ENCODE data around the gene INSC. TPM values are rescaled to one million over a fixed set of nuclear protein-coding genes. Genes with fewer than 3 reads are reported as not detected.

Gene INSC
- total RNA-seq, 2 experiments from 2014 or later = 0.74 to 1.4 TPM

- ChIA-PET POLR2A (no interaction called here), CTCF (interaction anchor here (1.8 to 2.1 kb wide), 2 partner anchors 13 to 15 kb away, joined by 4 to 6 read pairs; no protein-coding TSS in a partner anchor)
- DNase-seq (no peak), ATAC-seq (no peak)
- no peak for TF ChIP-seq CTCF (IDR thresholded peaks at IDR 0.05)
- H3K4me3 Mint-ChIP-seq = no peak overlapping the region
- intact Hi-C loops (cut with micrococcal nuclease) = no loop called here
- peaks cover 44% of the 10 kb centered on the region for H3K27me3 Mint-ChIP-seq
- H3K27ac Mint-ChIP-seq = no peak overlapping the region
- peaks cover 23% of the 10 kb centered on the region for H3K4me1 Mint-ChIP-seq (ENCODE audit: low read depth)
- no peaks in the 10 kb centered on the region for H3K9me3 Mint-ChIP-seq
- no peaks in the 10 kb centered on the region for H3K36me3 Mint-ChIP-seq (ENCODE audit: low read depth)
These were observed 963 bp downstream of the INSC start for GRCh38 chr11:15115686-15116085.

GRCh38 chr11:15117751-15118150, 3.0 kb downstream of the INSC start:
- CTCF ChIA-PET = interaction anchor here (1.0 to 2.1 kb wide), 6 partner anchors 12 to 148 kb away, joined by 3 to 7 read pairs (median 4); no protein-coding TSS in a partner anchor
- Mint-ChIP-seq H3K4me3 (no peak overlapping the region), H3K36me3 (ENCODE audit: low read depth) (no peaks in the 10 kb centered on the region), H3K27me3 (peaks cover 48% of the 10 kb centered on the region), H3K27ac (no peak overlapping the region), H3K9me3 (no peaks in the 10 kb centered on the region), H3K4me1 (ENCODE audit: low read depth) (peaks cover 23% of the 10 kb centered on the region)
- POLR2A ChIA-PET = no interaction called here
- DNase-seq (no peak), ATAC-seq (no peak)
- intact Hi-C loops (cut with micrococcal nuclease) = no loop called here
- TF ChIP-seq CTCF (IDR thresholded peaks at IDR 0.05) = no peak

- ATAC-seq (peak; percentile 91), DNase-seq (peak; percentile 60)
- CTCF ChIA-PET = interaction anchor here (1.0 to 2.0 kb wide), 4 partner anchors 18 to 149 kb away, joined by 3 to 7 read pairs (median 4); no protein-coding TSS in a partner anchor
- no peak for TF ChIP-seq CTCF (IDR thresholded peaks at IDR 0.05)
- no peaks in the 10 kb centered on the region for H3K9me3 Mint-ChIP-seq
- POLR2A ChIA-PET = no interaction called here
- H3K36me3 Mint-ChIP-seq (ENCODE audit: low read depth) = no peaks in the 10 kb centered on the region
- peaks cover 23% of the 10 kb centered on the region for H3K4me1 Mint-ChIP-seq (ENCODE audit: low read depth)
- H3K27ac Mint-ChIP-seq = no peak overlapping the region
- intact Hi-C loops (cut with micrococcal nuclease) = no loop called here
- H3K27me3 Mint-ChIP-seq = peaks cover 50% of the 10 kb centered on the region
- no peak overlapping the region for H3K4me3 Mint-ChIP-seq
These were observed 3.7 kb downstream of the INSC start for GRCh38 chr11:15118431-15118830.

GRCh38 chr11:15119352-15119751, 4.6 kb downstream of the INSC start:
- H3K4me3 Mint-ChIP-seq = no peak overlapping the region
- ATAC-seq (no peak), DNase-seq (no peak)
- no peaks in the 10 kb centered on the region for H3K36me3 Mint-ChIP-seq (ENCODE audit: low read depth)
- ChIA-PET CTCF (interaction anchor here (1.6 kb wide), 1 partner anchor 150 kb away, joined by 3 read pairs; no protein-coding TSS in a partner anchor), POLR2A (no interaction called here)
- intact Hi-C loops (cut with micrococcal nuclease) = no loop called here
- no peak overlapping the region for H3K27ac Mint-ChIP-seq
- H3K27me3 Mint-ChIP-seq = peaks cover 42% of the 10 kb centered on the region
- H3K4me1 Mint-ChIP-seq (ENCODE audit: low read depth) = peaks cover 18% of the 10 kb centered on the region
- TF ChIP-seq CTCF (IDR thresholded peaks at IDR 0.05) = no peak
- H3K9me3 Mint-ChIP-seq = no peaks in the 10 kb centered on the region

- Mint-ChIP-seq H3K27me3 (peaks cover 42% of the 10 kb centered on the region), H3K4me3 (no peak overlapping the region), H3K27ac (no peak overlapping the region), H3K4me1 (ENCODE audit: low read depth) (peaks cover 18% of the 10 kb centered on the region), H3K9me3 (no peaks in the 10 kb centered on the region), H3K36me3 (ENCODE audit: low read depth) (no peaks in the 10 kb centered on the region)
- ChIA-PET POLR2A (no interaction called here), CTCF (no interaction called here)
- no peak for DNase-seq
- TF ChIP-seq CTCF (IDR thresholded peaks at IDR 0.05) = no peak
- intact Hi-C loops (cut with micrococcal nuclease) = no loop called here
- no peak for ATAC-seq
These were observed 5.1 kb downstream of the INSC start for GRCh38 chr11:15119826-15120225.
